ENCODE results near the gene IFNG-AS1.

- TF ChIP-seq CTCF (IDR thresholded peaks at IDR 0.05) (no peak), POLR2A (IDR thresholded peaks at IDR 0.05; ENCODE audit: low read depth) (no peak), POLR2AphosphoS5 (IDR thresholded peaks at IDR 0.05) (no peak)
Measured at GRCh38 chr12:67988601-67989021, 636 bp upstream of the IFNG-AS1 start.

All from esophagus muscularis mucosa (tissue), 3 donors.